ENCODE results near the gene SRRT. TPM values are rescaled to one million over a fixed set of nuclear protein-coding genes. Genes with fewer than 3 reads are reported as not detected.

The SRRT gene
- total and polyA plus RNA-seq, 2 of the 4 experiments (the other 2 are of a cell fraction): 41.4 to 93.5 TPM

DNA sequence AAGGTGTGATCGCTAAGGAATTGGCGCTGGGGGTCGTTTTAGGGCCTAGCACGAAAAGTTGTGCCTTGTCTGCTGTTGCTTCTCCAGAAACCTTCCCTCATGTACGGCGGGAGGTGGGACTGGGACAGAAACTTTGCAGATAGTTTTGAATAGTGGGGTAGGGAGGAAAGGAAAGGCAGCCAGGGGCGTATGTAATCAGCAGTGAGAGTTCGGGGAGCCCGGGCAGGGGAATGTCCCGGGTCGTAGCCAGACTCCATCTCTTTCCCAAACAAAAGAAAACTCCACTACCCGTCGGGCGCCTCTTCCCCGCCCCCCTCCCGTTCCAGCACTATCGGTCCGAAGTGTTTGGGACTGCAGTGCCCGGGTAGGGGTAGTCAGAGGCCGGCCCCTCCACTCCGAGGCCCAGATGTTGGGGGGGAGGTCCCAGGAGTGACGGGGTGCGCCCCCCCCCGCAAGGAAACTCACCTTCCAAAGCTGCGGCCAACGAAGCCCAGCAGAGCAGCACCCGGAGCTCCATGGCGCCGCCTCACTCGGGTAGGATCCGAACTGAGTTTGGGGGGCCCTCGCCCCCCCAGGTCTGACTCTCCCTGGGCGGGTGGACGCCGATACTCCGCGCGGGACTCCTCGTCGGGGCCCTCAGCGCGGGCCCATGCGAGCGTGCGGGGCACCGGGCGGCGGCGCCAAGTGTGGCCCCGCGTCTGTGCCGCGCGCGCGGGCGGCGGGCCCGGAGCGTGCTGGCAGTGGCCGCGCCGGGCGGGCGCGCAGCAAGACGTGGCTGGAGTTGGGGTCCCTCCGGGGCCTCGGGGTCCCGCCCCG lies 48.2 kb upstream of the SRRT start:
- ATAC-seq (ENCODE audit: low read depth): peak; percentile 27
- intact Hi-C loops (cut with micrococcal nuclease): loop anchor here (1.0 kb wide), 1 partner anchor 121 kb away; no protein-coding TSS in a partner anchor
- dilution Hi-C loops (cut with HindIII; ENCODE audit: low sequenced_read_pairs, unreplicated experiment): no loop called here
- ChIA-PET CTCF (interaction anchor here (0.5 to 2.0 kb wide), 7 partner anchors 21 to 285 kb away, joined by 3 to 6 read pairs (median 4); partner anchors contain the start of gene POP7), POLR2A (ENCODE audit: unreplicated experiment) (interaction anchor here (0.6 to 0.7 kb wide), 3 partner anchors 83 to 649 kb away, joined by 3 to 7 read pairs (median 7); partner anchors contain the start of gene GPC2)
- in situ Hi-C loops (cut with MboI; ENCODE audit: low sequenced_read_pairs): loop anchor here (10.0 kb wide), 1 partner anchor 122 kb away; the partner anchor contains the start of gene POP7
- H3K56ac ChIP-seq (ENCODE audit: extremely low read depth, insufficient read depth, low read length): peak overlapping the region; percentile 62
- H4K5ac ChIP-seq (ENCODE audit: low read depth, low read length): peak overlapping the region; percentile 25
- H3K9me1 ChIP-seq (ENCODE audit: insufficient read depth, low read length): no peaks in the 10 kb centered on the region
- no peak overlapping the region for H2BK20ac ChIP-seq (ENCODE audit: low read depth, low read length)
- H3K4me2 ChIP-seq (ENCODE audit: low read depth, low read length): peak overlapping the region; percentile 97
- H2AK5ac ChIP-seq (ENCODE audit: low read depth, low read length): peak overlapping the region; percentile 70; the same call in 1 of the 2 replicates
- peak overlapping the region; percentile 40 for H2BK5ac ChIP-seq (ENCODE audit: low read depth, low read length, poor library complexity, severe bottlenecking)
- H3K9me3 ChIP-seq (ENCODE audit: control insufficient read depth, insufficient read depth, low read length): no peaks in the 10 kb centered on the region
- H3K4ac ChIP-seq (ENCODE audit: low read depth, low read length): peak overlapping the region; percentile 69
- H3K14ac ChIP-seq (replicated peaks; ENCODE audit: low read depth, low read length): peak overlapping the region; percentile 89
- H4K8ac ChIP-seq (ENCODE audit: low read depth in 2 of 2, low read length in 2 of 2): peak overlapping the region; percentile 21 to 23; a peak in 1 of 4 replicates
- BruUV-seq (replicated peaks): TSS peak; percentile 84
- H2AFZ ChIP-seq (replicated peaks; ENCODE audit: low read length, poor library complexity): peak overlapping the region; percentile 99
- H3K36me3 ChIP-seq (ENCODE audit: control insufficient read depth, insufficient read depth, low read length): peaks cover 21% of the 10 kb centered on the region
- peaks cover 30% of the 10 kb centered on the region for H4K20me1 ChIP-seq (ENCODE audit: insufficient read depth, low read length)
- H3K23ac ChIP-seq (ENCODE audit: low read depth, low read length): peak overlapping the region; percentile 99
- H4K91ac ChIP-seq (ENCODE audit: insufficient read depth, low read depth, low read length): peak overlapping the region; percentile 34; the same call in 1 of the 2 replicates
- H3K27ac ChIP-seq (ENCODE audit: insufficient read depth, low read length): peak overlapping the region; percentile 58
- H3K4me1 ChIP-seq (ENCODE audit: control insufficient read depth, insufficient read depth, low read length): peaks cover 9% of the 10 kb centered on the region
- peak overlapping the region; percentile 72 for H3K9ac ChIP-seq (ENCODE audit: low read depth, low read length)
- H3K79me1 ChIP-seq (ENCODE audit: low read depth in 1 of 2, low read length in 2 of 2): peaks cover 7 to 45% of the 10 kb centered on the region in 2 experiments; a peak in 3 of 4 replicates
- H2BK15ac ChIP-seq (ENCODE audit: low read depth, low read length): no peak overlapping the region
- DNase-seq: no peak
- H3K18ac ChIP-seq (ENCODE audit: low read depth, low read length): no peak overlapping the region; the same call in 1 of the 2 replicates
- H3K4me3 ChIP-seq (ENCODE audit: insufficient read depth, low read depth, low read length): peak overlapping the region; percentile 83
- H2BK120ac ChIP-seq (ENCODE audit: low read depth, low read length): peak overlapping the region; percentile 13; the same call in 1 of the 2 replicates
- no peaks in the 10 kb centered on the region for H3K27me3 ChIP-seq (ENCODE audit: control insufficient read depth, insufficient read depth, low read length)
- H2AK9ac ChIP-seq (replicated peaks; ENCODE audit: low read depth, low read length, poor library complexity): peak overlapping the region; percentile 98
- WGBS, 2 experiments (ENCODE audit: extremely low coverage in 2 of 2, insufficient read length in 1 of 2): 1% methylated on average over 19 of the region's 71 CpGs; no CpG with 5 or more reads in 1 of the 2 experiments
- no peak for TF ChIP-seq USF2 (IDR thresholded peaks at IDR 0.05; ENCODE audit: low read depth, low read length)
- no peak for TF ChIP-seq FOS (IDR thresholded peaks at IDR 0.05; ENCODE audit: low read depth, low read length)
- no peak for TF ChIP-seq CHD1 (IDR thresholded peaks at IDR 0.05; ENCODE audit: low read depth, low read length)
- no peak for TF ChIP-seq RCOR1 (IDR thresholded peaks at IDR 0.05; ENCODE audit: insufficient replicate concordance, low read length)
- TF ChIP-seq POLR2A (IDR thresholded peaks at IDR 0.05; ENCODE audit: low read depth, low read length): no peak
- TF ChIP-seq CEBPB (IDR thresholded peaks at IDR 0.05; ENCODE audit: low read depth, low read length): no peak
- TF ChIP-seq MAZ (IDR thresholded peaks at IDR 0.05; ENCODE audit: borderline replicate concordance, low read depth, low read length): no peak
- TF ChIP-seq RFX5 (IDR thresholded peaks at IDR 0.05; ENCODE audit: low read depth, low read length): no peak
- no peak for TF ChIP-seq BHLHE40 (IDR thresholded peaks at IDR 0.05; ENCODE audit: low read depth, low read length)
- TF ChIP-seq SMC3 (IDR thresholded peaks at IDR 0.05; ENCODE audit: low read depth, low read length): no peak
- TF ChIP-seq RAD21 (IDR thresholded peaks at IDR 0.05; ENCODE audit: low read length): no peak
- no peak for TF ChIP-seq MXI1 (IDR thresholded peaks at IDR 0.05; ENCODE audit: borderline replicate concordance, low read depth, low read length)
- TF ChIP-seq NFE2L2 (IDR thresholded peaks at IDR 0.05; ENCODE audit: low read depth, low read length): no peak
- no peak for TF ChIP-seq CTCF (conservative IDR thresholded peaks at IDR 0.05; ENCODE audit: low read depth, low read length)
